ENCODE results near the gene REM1.
"Not testable (repeated sequence)": the region's sequence is repeated elsewhere in the genome, so short reads cannot be mapped to it uniquely, and the experiment has no call there.

REM1 gene

GRCh38 chr20:31500527-31500926, 25.4 kb downstream of the REM1 start:
- DNase-seq (ENCODE audit: low read depth), result no peak
- TF ChIP-seq, protein P1, sequence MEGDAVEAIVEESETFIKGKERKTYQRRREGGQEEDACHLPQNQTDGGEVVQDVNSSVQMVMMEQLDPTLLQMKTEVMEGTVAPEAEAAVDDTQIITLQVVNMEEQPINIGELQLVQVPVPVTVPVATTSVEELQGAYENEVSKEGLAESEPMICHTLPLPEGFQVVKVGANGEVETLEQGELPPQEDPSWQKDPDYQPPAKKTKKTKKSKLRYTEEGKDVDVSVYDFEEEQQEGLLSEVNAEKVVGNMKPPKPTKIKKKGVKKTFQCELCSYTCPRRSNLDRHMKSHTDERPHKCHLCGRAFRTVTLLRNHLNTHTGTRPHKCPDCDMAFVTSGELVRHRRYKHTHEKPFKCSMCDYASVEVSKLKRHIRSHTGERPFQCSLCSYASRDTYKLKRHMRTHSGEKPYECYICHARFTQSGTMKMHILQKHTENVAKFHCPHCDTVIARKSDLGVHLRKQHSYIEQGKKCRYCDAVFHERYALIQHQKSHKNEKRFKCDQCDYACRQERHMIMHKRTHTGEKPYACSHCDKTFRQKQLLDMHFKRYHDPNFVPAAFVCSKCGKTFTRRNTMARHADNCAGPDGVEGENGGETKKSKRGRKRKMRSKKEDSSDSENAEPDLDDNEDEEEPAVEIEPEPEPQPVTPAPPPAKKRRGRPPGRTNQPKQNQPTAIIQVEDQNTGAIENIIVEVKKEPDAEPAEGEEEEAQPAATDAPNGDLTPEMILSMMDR (conservative IDR thresholded peaks at IDR 0.05; ENCODE audit: control insufficient read depth, insufficient read depth, low read depth, low read length), result no peak
- H3K4me3 ChIP-seq (ENCODE audit: control insufficient read depth, low read depth, low read length), result no peak overlapping the region

GRCh38 chr20:31502884-31503673, 28.0 kb downstream of the REM1 start:
- TF ChIP-seq, protein P1 (conservative IDR thresholded peaks at IDR 0.05; ENCODE audit: control insufficient read depth, insufficient read depth, low read depth, low read length), result peak; percentile 78
- not testable (repeated sequence) for H3K4me3 ChIP-seq (ENCODE audit: control insufficient read depth, low read depth, low read length)
- peak; percentile 76 for DNase-seq (ENCODE audit: low read depth)

DNA sequence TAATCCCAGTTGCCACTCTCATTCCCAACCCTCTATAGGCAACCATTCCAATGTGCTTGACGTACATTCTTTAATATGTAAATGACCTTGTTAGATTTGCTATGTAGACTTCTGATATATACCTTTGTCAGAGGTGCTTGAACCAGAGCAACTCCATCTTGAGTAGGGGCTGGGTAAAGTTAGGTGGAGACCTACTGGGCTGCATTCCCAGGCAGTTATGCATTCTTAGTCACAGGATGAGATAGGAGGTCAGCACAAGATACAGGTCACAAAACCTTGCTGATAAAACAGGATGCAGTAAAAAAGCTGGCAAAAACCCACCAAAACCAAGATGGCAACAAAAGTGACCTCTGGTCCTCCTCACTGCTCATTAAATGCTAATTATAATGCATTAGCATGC, 30.8 kb downstream of the REM1 start:
- TF ChIP-seq, protein P1 (conservative IDR thresholded peaks at IDR 0.05; ENCODE audit: control insufficient read depth, insufficient read depth, low read depth, low read length), result no peak
- DNase-seq (ENCODE audit: low read depth), result no peak
- H3K4me3 ChIP-seq (ENCODE audit: control insufficient read depth, low read depth, low read length), result no peak overlapping the region

DNA sequence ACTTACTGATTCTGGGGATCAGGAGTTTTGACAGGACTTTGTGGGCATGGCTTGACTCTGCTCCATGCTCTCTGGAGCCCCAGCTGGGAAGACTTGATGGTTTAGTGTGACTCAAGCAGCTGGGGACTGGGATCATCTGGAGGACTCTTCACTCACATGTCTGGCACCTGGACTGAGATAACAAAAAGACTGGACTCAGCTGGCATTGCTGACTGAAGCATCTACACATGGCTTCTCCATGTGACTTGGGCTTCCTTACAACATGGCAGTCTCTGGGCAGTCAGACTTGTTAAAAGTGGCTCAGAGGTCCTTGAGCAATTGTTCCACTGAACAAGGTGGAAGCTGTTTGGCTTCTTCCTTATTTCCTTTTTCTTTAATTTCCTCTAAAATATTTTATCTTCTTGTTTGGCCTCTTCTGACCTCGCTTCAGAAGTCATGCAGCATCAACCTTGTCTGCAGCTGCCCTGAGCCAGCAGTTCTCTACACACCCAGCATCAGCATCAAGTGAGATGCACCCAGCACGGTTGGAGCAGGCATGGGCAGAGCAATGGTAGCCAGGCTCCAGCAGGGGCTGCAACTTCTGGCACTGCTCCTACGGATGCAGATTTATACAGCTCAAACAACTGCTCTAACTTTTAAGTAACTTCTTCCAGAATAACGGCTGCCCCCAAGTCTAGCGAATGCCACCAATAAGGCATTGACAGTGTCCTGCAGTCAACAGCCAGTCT, 33.6 kb downstream of the REM1 start:
- H3K4me3 ChIP-seq (ENCODE audit: control insufficient read depth, low read depth, low read length), result no peak overlapping the region
- no peak for DNase-seq (ENCODE audit: low read depth)
- TF ChIP-seq, protein P1 (conservative IDR thresholded peaks at IDR 0.05; ENCODE audit: control insufficient read depth, insufficient read depth, low read depth, low read length), result no peak

GRCh38 chr20:31514154-31515071, 39.3 kb downstream of the REM1 start, which contains the start of gene HM13:
TSS of gene HM13 (plus strand) at chr20:31514442. CDS start at chr20:31514552, 110 bp downstream.
- DNase-seq (ENCODE audit: low read depth), result peak; percentile 93
- TF ChIP-seq, protein P1 (conservative IDR thresholded peaks at IDR 0.05; ENCODE audit: control insufficient read depth, insufficient read depth, low read depth, low read length), result peak; percentile 48
- H3K4me3 ChIP-seq (ENCODE audit: control insufficient read depth, low read depth, low read length), result peak within 1 kb of the TSS; percentile 91

All from fibroblast of mammary gland (primary cell).